ENCODE measurements around the gene PCDHA10. TPM values are rescaled to one million over a fixed set of nuclear protein-coding genes. Genes with fewer than 3 reads are reported as not detected.

The PCDHA10 gene
- total and polyA plus RNA-seq, 2 of the 4 experiments (the other 2 are of a cell fraction), result under 0.01 to 0.02 TPM

DNA sequence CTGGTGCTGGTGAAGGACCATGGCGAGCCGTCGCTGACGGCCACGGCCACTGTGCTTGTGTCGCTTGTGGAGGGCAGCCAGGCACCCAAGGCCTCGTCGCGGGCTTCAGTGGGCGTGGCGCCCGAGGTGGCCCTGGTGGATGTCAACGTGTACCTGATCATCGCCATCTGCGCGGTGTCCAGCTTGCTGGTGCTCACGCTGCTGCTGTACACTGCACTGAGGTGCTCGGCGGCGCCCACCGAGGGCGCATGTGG, 2.2 kb downstream of the PCDHA10 start:
- in situ Hi-C loops (cut with MboI; ENCODE audit: low sequenced_read_pairs) (no loop called here), dilution Hi-C loops (cut with HindIII; ENCODE audit: low sequenced_read_pairs, unreplicated experiment) (no loop called here)

More for the DNA sequence above, 2.2 kb downstream of the PCDHA10 start:
- H2BK15ac ChIP-seq (ENCODE audit: low read depth, low read length), result no peak overlapping the region
- H2AFZ ChIP-seq (replicated peaks; ENCODE audit: low read length, poor library complexity), result no peak overlapping the region
- H3K23ac ChIP-seq (ENCODE audit: low read depth, low read length), result no peak overlapping the region
- no peak overlapping the region for H4K5ac ChIP-seq (ENCODE audit: low read depth, low read length)
- H3K4me2 ChIP-seq (ENCODE audit: low read depth, low read length), result no peak overlapping the region
- no peak overlapping the region for H4K8ac ChIP-seq (ENCODE audit: low read depth in 2 of 2, low read length in 2 of 2)
- H3K4me1 ChIP-seq (ENCODE audit: control insufficient read depth, insufficient read depth, low read length), result no peaks in the 10 kb centered on the region
- H3K27me3 ChIP-seq (ENCODE audit: control insufficient read depth, insufficient read depth, low read length), result no peaks in the 10 kb centered on the region
- H3K14ac ChIP-seq (replicated peaks; ENCODE audit: low read depth, low read length), result no peak overlapping the region
- H2BK120ac ChIP-seq (ENCODE audit: low read depth, low read length), result no peak overlapping the region
- ChIA-PET POLR2A (ENCODE audit: unreplicated experiment) (no interaction called here), CTCF (no interaction called here)
- H3K4ac ChIP-seq (ENCODE audit: low read depth, low read length), result no peak overlapping the region
- no peak overlapping the region for H4K91ac ChIP-seq (ENCODE audit: insufficient read depth, low read depth, low read length)
- no peak overlapping the region for H3K18ac ChIP-seq (ENCODE audit: low read depth, low read length)
- no peak overlapping the region for H2BK20ac ChIP-seq (ENCODE audit: low read depth, low read length)
- no peak overlapping the region for H2AK9ac ChIP-seq (replicated peaks; ENCODE audit: low read depth, low read length, poor library complexity)
- no peaks in the 10 kb centered on the region for H3K79me1 ChIP-seq (ENCODE audit: low read depth in 1 of 2, low read length in 2 of 2)
- no peaks in the 10 kb centered on the region for H4K20me1 ChIP-seq (ENCODE audit: insufficient read depth, low read length)
- peaks cover 34% of the 10 kb centered on the region for H3K9me3 ChIP-seq (ENCODE audit: control insufficient read depth, insufficient read depth, low read length)
- 55% methylated on average over 19 of the region's 22 CpGs; no CpG with 5 or more reads in 1 of the 2 experiments for WGBS, 2 experiments (ENCODE audit: extremely low coverage in 2 of 2, insufficient read length in 1 of 2)
- no peak for DNase-seq
- no TSS peak for BruUV-seq (replicated peaks)
- no peak overlapping the region for H3K56ac ChIP-seq (ENCODE audit: extremely low read depth, insufficient read depth, low read length)
- H3K4me3 ChIP-seq (ENCODE audit: insufficient read depth, low read depth, low read length), result no peak overlapping the region
- H3K9me1 ChIP-seq (ENCODE audit: insufficient read depth, low read length), result no peaks in the 10 kb centered on the region
- no peak for TF ChIP-seq MAZ (IDR thresholded peaks at IDR 0.05; ENCODE audit: borderline replicate concordance, low read depth, low read length)
- no peak for TF ChIP-seq RAD21 (IDR thresholded peaks at IDR 0.05; ENCODE audit: low read length)
- TF ChIP-seq MXI1 (IDR thresholded peaks at IDR 0.05; ENCODE audit: borderline replicate concordance, low read depth, low read length), result no peak
- TF ChIP-seq FOS (IDR thresholded peaks at IDR 0.05; ENCODE audit: low read depth, low read length), result no peak
- TF ChIP-seq CEBPB (IDR thresholded peaks at IDR 0.05; ENCODE audit: low read depth, low read length), result no peak
- no peak for TF ChIP-seq CHD1 (IDR thresholded peaks at IDR 0.05; ENCODE audit: low read depth, low read length)
- TF ChIP-seq, protein P1, sequence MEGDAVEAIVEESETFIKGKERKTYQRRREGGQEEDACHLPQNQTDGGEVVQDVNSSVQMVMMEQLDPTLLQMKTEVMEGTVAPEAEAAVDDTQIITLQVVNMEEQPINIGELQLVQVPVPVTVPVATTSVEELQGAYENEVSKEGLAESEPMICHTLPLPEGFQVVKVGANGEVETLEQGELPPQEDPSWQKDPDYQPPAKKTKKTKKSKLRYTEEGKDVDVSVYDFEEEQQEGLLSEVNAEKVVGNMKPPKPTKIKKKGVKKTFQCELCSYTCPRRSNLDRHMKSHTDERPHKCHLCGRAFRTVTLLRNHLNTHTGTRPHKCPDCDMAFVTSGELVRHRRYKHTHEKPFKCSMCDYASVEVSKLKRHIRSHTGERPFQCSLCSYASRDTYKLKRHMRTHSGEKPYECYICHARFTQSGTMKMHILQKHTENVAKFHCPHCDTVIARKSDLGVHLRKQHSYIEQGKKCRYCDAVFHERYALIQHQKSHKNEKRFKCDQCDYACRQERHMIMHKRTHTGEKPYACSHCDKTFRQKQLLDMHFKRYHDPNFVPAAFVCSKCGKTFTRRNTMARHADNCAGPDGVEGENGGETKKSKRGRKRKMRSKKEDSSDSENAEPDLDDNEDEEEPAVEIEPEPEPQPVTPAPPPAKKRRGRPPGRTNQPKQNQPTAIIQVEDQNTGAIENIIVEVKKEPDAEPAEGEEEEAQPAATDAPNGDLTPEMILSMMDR (conservative IDR thresholded peaks at IDR 0.05; ENCODE audit: low read depth, low read length), result no peak
- TF ChIP-seq BHLHE40 (IDR thresholded peaks at IDR 0.05; ENCODE audit: low read depth, low read length), result no peak
- TF ChIP-seq MAFK (IDR thresholded peaks at IDR 0.05; ENCODE audit: low read depth, low read length), result no peak
- no peak for TF ChIP-seq POLR2A (IDR thresholded peaks at IDR 0.05; ENCODE audit: low read depth, low read length)
- TF ChIP-seq NFE2L2 (IDR thresholded peaks at IDR 0.05; ENCODE audit: low read depth, low read length), result no peak
- TF ChIP-seq RCOR1 (IDR thresholded peaks at IDR 0.05; ENCODE audit: insufficient replicate concordance, low read length), result no peak
- TF ChIP-seq RFX5 (IDR thresholded peaks at IDR 0.05; ENCODE audit: low read depth, low read length), result no peak
- TF ChIP-seq, protein P2, sequence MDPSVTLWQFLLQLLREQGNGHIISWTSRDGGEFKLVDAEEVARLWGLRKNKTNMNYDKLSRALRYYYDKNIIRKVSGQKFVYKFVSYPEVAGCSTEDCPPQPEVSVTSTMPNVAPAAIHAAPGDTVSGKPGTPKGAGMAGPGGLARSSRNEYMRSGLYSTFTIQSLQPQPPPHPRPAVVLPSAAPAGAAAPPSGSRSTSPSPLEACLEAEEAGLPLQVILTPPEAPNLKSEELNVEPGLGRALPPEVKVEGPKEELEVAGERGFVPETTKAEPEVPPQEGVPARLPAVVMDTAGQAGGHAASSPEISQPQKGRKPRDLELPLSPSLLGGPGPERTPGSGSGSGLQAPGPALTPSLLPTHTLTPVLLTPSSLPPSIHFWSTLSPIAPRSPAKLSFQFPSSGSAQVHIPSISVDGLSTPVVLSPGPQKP (IDR thresholded peaks at IDR 0.05; ENCODE audit: borderline replicate concordance, low read depth, low read length), result no peak
- no peak overlapping the region for H3K9ac ChIP-seq (ENCODE audit: low read depth, low read length)
- intact Hi-C loops (cut with micrococcal nuclease), result no loop called here
- H3K27ac ChIP-seq (ENCODE audit: insufficient read depth, low read length), result no peak overlapping the region
- ATAC-seq (ENCODE audit: low read depth), result no peak
- H3K36me3 ChIP-seq (ENCODE audit: control insufficient read depth, insufficient read depth, low read length), result no peaks in the 10 kb centered on the region
- no peak overlapping the region for H2AK5ac ChIP-seq (ENCODE audit: low read depth, low read length)
- H2BK5ac ChIP-seq (ENCODE audit: low read depth, low read length, poor library complexity, severe bottlenecking), result no peak overlapping the region
